A549 (cell line): Measurements from ENCODE around the gene VASH2.

Source experiments
- CBX2 ChIP-seq: fragments of 200-600 bp; sonication (generic); IDR thresholded peaks from 2 replicates; pipeline ENCODE4 v1.6.1; 2016; ENCODE audit warnings: low read depth, mild to moderate bottlenecking, borderline replicate concordance
- JUN ChIP-seq, 2 experiments: fragments of >200 bp; sonication (Bioruptor Twin); formaldehyde crosslinking; IDR thresholded peaks; 2 replicates in 1 of 2; 3 replicates in 1 of 2; pipeline ENCODE4 v1.6.1; 2016 to 2017
- PBX3 ChIP-seq: IDR thresholded peaks from 2 replicates; pipeline ENCODE4 v1.6.1; 2012

GRCh38 chr1:212983482-212983881 is 33.1 kb downstream of the VASH2 start:
- TF ChIP-seq CBX2: no peak
- no peak for TF ChIP-seq PBX3
- TF ChIP-seq JUN (IDR thresholded peaks at IDR 0.05): no peak
